Neural progenitor cell (in vitro differentiated cells): ENCODE measurements around the gene TAF10. TPM values are rescaled to one million over a fixed set of nuclear protein-coding genes. Genes with fewer than 3 reads are reported as not detected.

Experiments used
- DNase-seq: peaks from one replicate; pipeline ENCODE4 v3.0.0-alpha.2; 2016; ENCODE audit warnings: low spot score
- H2AFZ ChIP-seq: fragments of 200-600 bp; sonication (generic); replicated peaks from 2 replicates; pipeline ENCODE4 v1.6.1; 2016; ENCODE audit warnings: antibody characterized with exemption
- H3F3A ChIP-seq: fragments of 200-600 bp; sonication (generic); 2 replicates; pipeline ENCODE4 v1.6.1; 2016; ENCODE audit warnings: antibody characterized with exemption, low read depth
- H3K27ac ChIP-seq: fragments of 200-600 bp; sonication (generic); 2 replicates; pipeline ENCODE4 v1.5.1; 2016; ENCODE audit warnings: mild to moderate bottlenecking
- H3K27me3 ChIP-seq: fragments of 200-600 bp; sonication (generic); 2 replicates; pipeline ENCODE4 v1.6.1; 2016; ENCODE audit warnings: mild to moderate bottlenecking, moderate library complexity
- H3K36me3 ChIP-seq: fragments of 200-600 bp; sonication (generic); 2 replicates; pipeline ENCODE4 v1.5.1; 2016
- H3K4me1 ChIP-seq: fragments of 200-600 bp; sonication (generic); 2 replicates; pipeline ENCODE4 v1.6.1; 2016; ENCODE audit warnings: mixed run types
- H3K4me2 ChIP-seq: fragments of 200-600 bp; sonication (generic); 2 replicates; pipeline ENCODE4 v1.6.1; 2016
- H3K4me3 ChIP-seq: fragments of 200-600 bp; sonication (generic); 2 replicates; pipeline ENCODE4 v1.5.1; 2016
- H3K79me2 ChIP-seq: fragments of 200-600 bp; sonication (generic); 2 replicates; pipeline ENCODE4 v1.6.1; 2016; ENCODE audit warnings: low read depth
- H3K9ac ChIP-seq: fragments of 200-600 bp; sonication (generic); 2 replicates; pipeline ENCODE4 v1.6.1; 2016
- H3K9me3 ChIP-seq: fragments of 200-600 bp; sonication (generic); 2 replicates; pipeline ENCODE4 v1.5.1; 2016; ENCODE audit warnings: low read depth
- H4K20me1 ChIP-seq: fragments of 200-600 bp; sonication (generic); 2 replicates; pipeline ENCODE4 v1.6.1; 2016; ENCODE audit warnings: low read depth
- H3K27ac Mint-ChIP-seq: 3 replicates; pipeline ENCODE4 v1.8.0; 2021; ENCODE audit warnings: mixed read lengths
- H3K27me3 Mint-ChIP-seq: 2 replicates; pipeline ENCODE4 v1.8.0; 2022; ENCODE audit warnings: low read depth, mild to moderate bottlenecking, inconsistent platforms, moderate library complexity, mixed read lengths; ENCODE audit not compliant: insufficient read depth
- H3K36me3 Mint-ChIP-seq: 3 replicates; pipeline ENCODE4 v1.8.0; 2021; ENCODE audit warnings: mixed read lengths
- H3K4me1 Mint-ChIP-seq: 3 replicates; pipeline ENCODE4 v1.8.0; 2021; ENCODE audit warnings: mixed read lengths
- H3K4me3 Mint-ChIP-seq: 3 replicates; pipeline ENCODE4 v1.8.0; 2021; ENCODE audit warnings: mild to moderate bottlenecking, moderate library complexity, mixed read lengths
- H3K9me3 Mint-ChIP-seq: 3 replicates; pipeline ENCODE4 v1.8.0; 2020; ENCODE audit warnings: mixed read lengths
- CTCF ChIP-seq: fragments of 200-600 bp; sonication (generic); IDR thresholded peaks from 2 replicates; pipeline ENCODE4 v1.5.1; 2017; ENCODE audit warnings: antibody characterized with exemption, mild to moderate bottlenecking
- EZH2 ChIP-seq: fragments of 200-600 bp; sonication (generic); IDR thresholded peaks from 2 replicates; pipeline ENCODE4 v1.6.1; 2017; ENCODE audit warnings: antibody characterized with exemption, mild to moderate bottlenecking, moderate library complexity
- EZH2phosphoT487 ChIP-seq: fragments of 200-600 bp; sonication (generic); IDR thresholded peaks from 2 replicates; pipeline ENCODE4 v1.6.1; 2017; ENCODE audit warnings: antibody characterized with exemption
- total RNA-seq: library from RNA; depleted of rRNA; stranded (reverse); fragments of >200 nt; gene quantifications from 2 replicates; pipeline ENCODE4 v1.2.3, GENCODE V29; 2015; ENCODE audit warnings: low replicate concordance

TAF10 gene
- total RNA-seq, 1 donor from 2014 or later = 34.1 TPM

GRCh38 chr11:6579681-6580080, 32.3 kb downstream of the TAF10 start:
- Histone ChIP-seq H3K36me3 (no peaks in the 10 kb centered on the region), H4K20me1 (no peaks in the 10 kb centered on the region), H3K79me2 (no peaks in the 10 kb centered on the region), H3K4me1 (no peaks in the 10 kb centered on the region), H3K4me2 (no peak overlapping the region), H3K27ac (no peak overlapping the region), H3K27me3 (no peaks in the 10 kb centered on the region), H2AFZ (no peak overlapping the region), H3K9me3 (peaks cover 15% of the 10 kb centered on the region), H3K4me3 (no peak overlapping the region), H3F3A (no peaks in the 10 kb centered on the region), H3K9ac (no peak overlapping the region)
- Mint-ChIP-seq H3K4me3 (no peak overlapping the region), H3K27me3 (no peaks in the 10 kb centered on the region), H3K9me3 (peaks cover 27% of the 10 kb centered on the region), H3K36me3 (peaks cover 12% of the 10 kb centered on the region), H3K4me1 (no peaks in the 10 kb centered on the region), H3K27ac (no peak overlapping the region)
- DNase-seq = no peak
- TF ChIP-seq CTCF = no peak
- TF ChIP-seq EZH2 = no peak
- TF ChIP-seq EZH2phosphoT487 = no peak

GRCh38 chr11:6578134-6578533, 33.9 kb downstream of the TAF10 start:
- no peak for DNase-seq

GRCh38 chr11:6576471-6577373, 35.3 kb downstream of the TAF10 start:
- Histone ChIP-seq H3K4me3 (no peak overlapping the region), H3K27me3 (no peaks in the 10 kb centered on the region), H2AFZ (no peak overlapping the region), H3K4me1 (no peaks in the 10 kb centered on the region), H3K79me2 (no peaks in the 10 kb centered on the region), H3K9ac (no peak overlapping the region), H3K4me2 (no peak overlapping the region), H3K9me3 (no peaks in the 10 kb centered on the region), H4K20me1 (no peaks in the 10 kb centered on the region), H3K27ac (no peak overlapping the region), H3F3A (no peaks in the 10 kb centered on the region), H3K36me3 (no peaks in the 10 kb centered on the region)
- Mint-ChIP-seq H3K4me3 (no peak overlapping the region), H3K36me3 (peaks cover 4% of the 10 kb centered on the region), H3K27me3 (no peaks in the 10 kb centered on the region), H3K27ac (no peak overlapping the region), H3K4me1 (no peaks in the 10 kb centered on the region), H3K9me3 (no peaks in the 10 kb centered on the region)
- TF ChIP-seq CTCF = no peak
- no peak for TF ChIP-seq EZH2phosphoT487
- no peak for TF ChIP-seq EZH2
- DNase-seq = no peak

More at GRCh38 chr11:6578134-6578533, 33.9 kb downstream of the TAF10 start:
- TF ChIP-seq EZH2phosphoT487 (no peak), CTCF (no peak), EZH2 (no peak)
- Histone ChIP-seq H3F3A (no peaks in the 10 kb centered on the region), H3K9ac (no peak overlapping the region), H3K36me3 (no peaks in the 10 kb centered on the region), H3K4me1 (no peaks in the 10 kb centered on the region), H4K20me1 (no peaks in the 10 kb centered on the region), H3K27me3 (no peaks in the 10 kb centered on the region), H3K4me3 (no peak overlapping the region), H2AFZ (no peak overlapping the region), H3K27ac (no peak overlapping the region), H3K9me3 (peaks cover 9% of the 10 kb centered on the region), H3K4me2 (no peak overlapping the region), H3K79me2 (no peaks in the 10 kb centered on the region)
- H3K27me3 Mint-ChIP-seq = no peaks in the 10 kb centered on the region
- H3K4me3 Mint-ChIP-seq = no peak overlapping the region
- H3K4me1 Mint-ChIP-seq = no peaks in the 10 kb centered on the region
- H3K9me3 Mint-ChIP-seq = peaks cover 13% of the 10 kb centered on the region
- peaks cover 9% of the 10 kb centered on the region for H3K36me3 Mint-ChIP-seq
- H3K27ac Mint-ChIP-seq = no peak overlapping the region
